Left colon (tissue), 2 donors: ENCODE results near the gene KIAA1549. TPM values are rescaled to one million over a fixed set of nuclear protein-coding genes. Genes with fewer than 3 reads are reported as not detected.
A peak's percentile ranks its signal among the peaks of the same experiment; 100 is the strongest.
"Not testable (repeated sequence)": the region's sequence is repeated elsewhere in the genome, so short reads cannot be mapped to it uniquely, and the experiment has no call there.

ENCODE experiments used
- ATAC-seq: fragments of 200-7000 bp; cut with Tn5 transposase; one replicate; pipeline ENCODE4 v1.9.1; 2020; ENCODE audit warnings: mild to moderate bottlenecking, moderate library complexity
- DNase-seq, 2 donors: peaks; one replicate each; pipeline ENCODE4 v3.0.0-alpha.2; 2020
- intact Hi-C, 2 donors: fragments of 100-400 bp; cut with DNase I in 1 of 2; cut with micrococcal nuclease in 1 of 2; formaldehyde crosslinking; loops; one replicate each; pipeline versions ENCODE4 v1.11.2 to v1.14.0; 2022; cut with DNase I, micrococcal nuclease
- total RNA-seq, 2 donors: library from RNA; stranded (reverse); fragmentation: NEBNext Ultra II Directional; extraction: Animal tissue kit (Norgen Biotek cat#: 25700); gene quantifications; one replicate each; pipeline ENCODE4 v1.2.1, GENCODE V29; 2021
- donor health status: DM: no; HTN: no; CAD: no.
- donor health status: DM: yes; HTN: yes; CAD: no.

KIAA1549 gene
- total RNA-seq, 2 donors from 2014 or later: 2.7 to 3.3 TPM

DNA sequence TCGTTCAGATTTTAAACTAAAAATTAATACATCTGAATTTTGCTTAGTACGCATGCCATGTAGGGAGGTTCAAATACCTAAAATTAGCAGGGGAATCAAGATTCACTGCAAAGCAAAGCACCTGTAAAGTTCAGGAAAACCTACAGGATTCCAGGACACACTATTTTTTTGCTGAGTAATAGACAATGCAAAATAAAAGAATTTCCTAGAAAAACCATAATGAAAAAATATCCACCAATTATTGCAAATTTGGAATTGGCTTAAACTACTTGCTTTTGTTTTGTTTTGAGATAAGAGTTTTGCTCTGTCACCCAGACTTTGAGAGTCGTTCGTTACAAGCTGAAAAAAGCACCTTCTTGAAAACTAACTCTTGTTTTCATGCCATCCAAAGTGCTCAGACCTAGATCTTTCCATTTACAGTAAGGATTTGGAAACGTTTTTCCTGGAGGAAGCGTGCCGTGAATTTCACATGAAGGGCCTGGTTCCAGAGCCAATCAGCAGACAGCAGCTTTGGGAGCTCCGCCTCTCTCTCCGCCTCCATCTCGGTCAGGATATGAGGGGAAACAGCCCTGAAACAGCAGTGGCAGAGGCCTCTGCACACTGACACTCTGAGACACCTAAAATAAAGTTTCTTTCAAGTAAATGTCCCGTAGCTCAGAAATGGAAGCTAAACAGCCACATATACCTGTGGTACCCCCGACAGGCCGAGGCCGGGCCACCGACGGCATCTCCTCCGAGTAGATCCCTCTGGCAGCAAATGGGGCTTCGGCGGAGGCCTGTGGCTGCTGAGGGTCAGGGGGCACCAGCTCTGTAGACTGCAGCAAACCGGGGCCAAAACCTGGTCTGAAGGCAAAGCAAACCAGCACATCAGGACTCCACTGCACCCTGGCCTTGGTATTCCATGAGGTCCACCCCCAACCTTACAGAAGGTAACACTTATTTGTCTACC lies 137.3 kb downstream of the KIAA1549 start:
- no peak for DNase-seq
- ATAC-seq: no peak
- intact Hi-C loops: no loop called here

DNA sequence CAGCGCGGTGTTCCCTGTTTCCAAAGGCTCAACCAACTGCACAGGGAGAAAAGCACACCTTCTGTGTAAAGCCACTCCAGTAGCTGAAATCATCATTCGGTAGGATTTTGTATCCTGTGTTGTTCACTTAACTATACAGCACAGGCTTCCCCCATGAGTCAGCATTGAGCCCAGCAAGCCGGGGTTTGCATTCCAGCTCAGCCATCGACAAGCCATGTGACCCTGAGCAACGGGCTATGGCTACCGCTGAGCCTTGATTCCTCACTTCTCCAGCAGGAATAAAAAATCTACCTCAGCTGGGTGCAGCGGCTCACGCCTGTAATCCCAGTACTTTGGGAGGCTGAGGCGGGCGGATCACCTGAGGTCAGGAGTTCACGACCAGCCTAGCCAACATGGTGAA lies 139.1 kb downstream of the KIAA1549 start:
- DNase-seq: no peak

GRCh38 chr7:138838166-138838565 lies 143.0 kb downstream of the KIAA1549 start:
- intact Hi-C loops: no loop called here
- no peak for ATAC-seq

More for the DNA sequence above, 139.1 kb downstream of the KIAA1549 start:
- intact Hi-C loops: no loop called here
- no peak for ATAC-seq

DNA sequence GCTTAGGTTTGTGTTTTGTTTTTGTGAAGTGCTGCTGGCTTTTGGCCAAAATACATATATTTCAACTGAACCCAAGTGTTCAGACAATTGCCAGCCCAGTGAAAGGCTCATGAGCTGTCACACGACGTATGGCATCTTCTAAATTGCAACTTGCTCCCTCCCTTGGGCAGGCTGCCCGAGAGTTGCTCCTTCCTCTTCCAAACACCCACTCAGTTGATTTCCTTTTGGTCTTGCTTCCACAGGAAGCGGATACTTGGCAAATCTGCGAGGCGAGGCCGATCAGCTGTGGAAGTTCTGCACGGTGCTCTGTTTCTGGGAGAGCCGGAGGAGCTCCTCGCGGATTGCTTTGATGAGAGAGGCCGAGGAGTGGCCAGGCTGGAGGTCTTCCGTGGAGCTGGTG lies 143.6 kb downstream of the KIAA1549 start:
- no peak for ATAC-seq
- intact Hi-C loops: no loop called here
- DNase-seq: peak in 1 of 2 donors; percentile 4

More at GRCh38 chr7:138838166-138838565, 143.0 kb downstream of the KIAA1549 start:
- DNase-seq: no peak

GRCh38 chr7:138835087-138835486 lies 146.1 kb downstream of the KIAA1549 start:
- no peak for ATAC-seq
- DNase-seq: no peak
- intact Hi-C loops: no loop called here

- intact Hi-C loops: no loop called here
- ATAC-seq: no peak
Observed at GRCh38 chr7:138834583-138834982, 146.6 kb downstream of the KIAA1549 start.

DNA sequence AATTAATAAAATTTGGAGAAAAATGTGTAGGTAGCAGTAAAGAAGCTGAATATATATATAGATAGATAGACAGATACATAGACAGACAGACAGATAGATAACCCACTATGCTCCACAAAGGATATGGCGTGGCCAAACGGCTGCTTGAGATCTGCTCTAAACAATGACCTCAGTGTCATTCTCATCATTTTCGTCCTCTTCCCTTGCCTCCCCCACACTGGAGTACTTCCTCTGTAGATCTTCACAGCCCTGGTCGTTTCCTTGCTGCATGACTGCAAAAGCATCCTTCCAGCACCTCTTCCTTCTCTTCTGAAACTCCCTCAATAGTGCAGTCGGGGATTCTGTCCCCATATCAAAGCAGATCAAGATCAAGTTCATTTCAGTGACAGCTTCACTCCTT lies 147.6 kb downstream of the KIAA1549 start:
- no peak for ATAC-seq
- intact Hi-C loops: no loop called here
- DNase-seq: no peak

More at GRCh38 chr7:138834583-138834982, 146.6 kb downstream of the KIAA1549 start:
- DNase-seq: no peak

DNA sequence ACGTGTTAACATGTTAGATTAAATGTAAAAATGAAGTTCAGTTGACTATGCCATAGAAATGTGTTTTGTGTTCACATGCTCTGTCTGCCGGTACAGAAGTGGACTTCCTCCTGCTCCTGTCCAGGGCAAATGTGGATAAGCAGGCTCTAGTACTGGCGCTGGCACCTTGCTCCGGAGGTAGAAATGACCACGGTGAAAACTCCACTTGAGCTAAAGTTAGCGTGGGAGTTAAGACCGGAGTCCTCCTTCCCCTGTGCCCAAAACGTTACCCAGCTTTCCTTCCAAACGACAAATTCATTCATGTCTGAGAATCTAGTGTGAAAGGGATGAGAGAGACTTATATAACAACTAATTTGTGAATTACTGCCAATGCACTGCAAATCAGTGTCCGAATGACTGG lies 148.2 kb downstream of the KIAA1549 start:
- ATAC-seq (no peak), DNase-seq (no peak)
- intact Hi-C loops: no loop called here

DNA sequence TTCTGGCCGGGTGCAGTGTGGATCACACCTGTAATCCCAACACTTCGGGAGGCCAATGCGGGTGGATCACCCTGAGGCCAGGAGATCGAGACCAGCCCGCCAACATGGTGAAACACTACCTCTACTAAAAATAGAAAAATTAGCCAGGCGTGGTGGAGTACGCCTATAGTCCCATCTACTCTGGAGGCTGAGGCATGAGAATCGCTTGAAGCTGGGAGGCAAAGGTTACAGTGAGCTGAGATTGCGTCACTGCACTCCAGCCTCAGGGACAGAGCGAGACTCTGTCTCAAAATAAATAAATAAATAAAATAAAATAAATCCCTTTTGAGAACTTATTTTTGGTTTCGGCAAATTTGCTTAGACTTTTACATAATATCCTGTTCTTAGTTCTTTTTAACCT lies 151.9 kb downstream of the KIAA1549 start:
- ATAC-seq (no peak), DNase-seq (no peak)
- intact Hi-C loops: no loop called here

DNA sequence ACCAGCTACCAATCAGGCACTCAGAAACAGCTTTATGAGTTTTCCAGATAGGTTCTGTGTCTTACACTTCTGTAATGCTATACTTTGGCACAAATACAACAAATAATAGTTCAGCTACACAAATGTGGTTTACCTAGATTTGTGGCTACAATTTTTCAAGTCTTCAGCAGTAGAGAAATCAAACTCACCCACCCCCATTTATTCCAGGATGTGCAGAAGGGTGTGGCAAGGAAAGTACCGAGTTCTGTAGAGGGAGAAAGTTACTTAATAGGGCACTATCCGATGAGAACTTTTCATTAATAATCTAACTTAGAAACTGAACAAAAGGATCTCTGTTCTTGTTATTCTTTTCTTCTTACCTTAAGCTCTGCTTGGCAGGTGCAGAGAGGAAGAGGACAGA lies 152.9 kb downstream of the KIAA1549 start:
- ATAC-seq: no peak

DNA sequence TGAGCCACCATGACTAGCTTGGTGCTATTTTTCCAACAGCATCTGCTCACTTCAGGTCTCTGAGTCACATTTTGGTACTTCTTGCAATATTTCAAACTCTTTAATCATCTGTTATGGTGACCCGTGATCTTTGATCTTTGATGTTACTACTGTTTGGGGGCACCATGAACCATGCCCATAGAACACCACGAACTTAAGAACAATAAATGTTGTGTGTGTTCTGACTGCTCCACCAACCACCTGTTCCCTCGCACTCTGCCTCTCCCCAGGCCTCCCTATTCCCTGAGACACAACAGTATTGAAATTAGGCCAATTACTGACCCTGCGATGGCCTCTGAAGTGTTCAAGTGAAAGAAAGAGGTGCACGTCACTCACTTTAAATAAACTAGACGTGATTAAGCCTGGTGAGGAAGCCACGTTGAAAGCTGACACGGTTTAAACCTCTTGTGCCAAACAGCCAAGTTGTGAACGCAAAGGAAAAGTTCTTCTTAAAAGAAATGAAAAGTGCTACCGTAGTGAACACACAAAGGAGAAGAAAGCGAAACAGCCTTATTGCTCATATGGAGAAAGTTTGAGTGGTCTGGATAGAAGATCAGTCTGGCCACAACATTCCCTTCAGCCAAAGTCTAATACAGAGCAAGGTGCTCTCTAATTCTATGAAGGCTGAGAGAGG lies 156.0 kb downstream of the KIAA1549 start:
- intact Hi-C loops: no loop called here
- ATAC-seq: no peak
- no peak for DNase-seq

More for the DNA sequence above, 152.9 kb downstream of the KIAA1549 start:
- intact Hi-C loops: no loop called here
- DNase-seq: no peak

- ATAC-seq: no peak
- intact Hi-C loops: no loop called here
- no peak for DNase-seq
Observed at GRCh38 chr7:138822867-138823535, 158.2 kb downstream of the KIAA1549 start.

DNA sequence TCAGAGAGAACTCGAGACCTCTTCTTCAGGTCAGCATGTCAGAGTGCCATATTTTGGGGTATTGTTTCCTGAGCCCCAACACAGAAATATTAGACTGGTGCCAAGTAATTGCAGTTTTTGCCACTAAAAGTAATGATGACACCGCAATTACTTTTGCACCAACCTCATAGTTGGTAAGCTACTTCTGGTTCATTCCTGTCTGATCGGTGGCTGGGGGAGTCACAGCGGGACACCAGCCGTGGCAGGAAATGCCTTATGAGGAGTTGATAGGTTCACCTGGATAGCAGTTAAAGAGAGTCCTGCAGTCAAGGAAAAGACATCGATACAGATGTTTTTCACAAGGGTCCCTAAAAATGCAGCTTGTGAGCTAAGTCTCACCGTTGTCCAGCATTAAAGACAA lies 159.3 kb downstream of the KIAA1549 start:
- intact Hi-C loops: no loop called here
- no peak for DNase-seq

GRCh38 chr7:138819625-138820024 lies 161.6 kb downstream of the KIAA1549 start:
- ATAC-seq (no peak), DNase-seq (no peak)
- intact Hi-C loops: no loop called here

More for the DNA sequence above, 159.3 kb downstream of the KIAA1549 start:
- no peak for ATAC-seq

DNA sequence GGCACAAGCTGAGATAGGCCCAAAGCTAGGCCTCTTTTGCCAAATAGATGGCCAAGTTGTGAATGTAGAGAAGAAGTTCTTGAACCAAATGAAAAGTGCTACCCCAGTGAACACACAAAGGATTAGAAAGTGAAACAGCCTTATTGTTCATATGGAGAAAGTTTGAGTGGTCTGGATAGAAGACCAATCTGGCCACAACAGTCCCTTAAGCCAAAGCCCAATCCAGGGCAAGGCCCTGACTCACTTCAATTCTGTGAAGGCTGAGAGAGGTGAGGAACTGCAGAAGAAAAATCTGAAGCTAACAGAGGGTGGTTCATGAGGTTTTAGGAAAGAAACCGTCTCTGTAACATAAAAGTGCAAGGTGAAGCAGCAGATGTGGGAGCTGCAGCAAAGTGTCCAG lies 164.5 kb downstream of the KIAA1549 start:
- intact Hi-C loops: no loop called here
- DNase-seq (no peak), ATAC-seq (no peak)

GRCh38 chr7:138814816-138815332 lies 166.3 kb downstream of the KIAA1549 start:
- no peak for ATAC-seq
- intact Hi-C loops: no loop called here
- DNase-seq: no peak

DNA sequence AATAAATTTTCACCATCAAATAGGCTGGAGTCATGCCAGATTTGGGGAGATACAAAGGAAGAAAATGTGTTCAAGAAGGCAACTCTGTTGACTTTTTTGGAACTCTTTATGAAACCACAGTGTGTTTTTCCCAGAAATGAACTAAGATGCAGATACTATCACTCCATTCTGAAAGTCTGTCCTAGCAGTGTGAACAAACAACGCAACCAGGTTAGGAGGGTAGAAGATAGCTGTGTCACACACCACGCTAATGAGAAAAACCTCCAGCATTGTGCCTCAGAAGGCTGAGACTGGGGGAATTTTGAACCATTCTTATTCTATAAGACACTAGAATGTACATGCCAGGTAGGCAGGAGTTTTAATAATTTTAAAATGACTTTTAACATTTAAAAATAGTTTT lies 167.2 kb downstream of the KIAA1549 start:
- intact Hi-C loops: no loop called here
- DNase-seq: no peak
- ATAC-seq: no peak

GRCh38 chr7:138811327-138811726 lies 169.9 kb downstream of the KIAA1549 start:
- ATAC-seq, DNase-seq, intact Hi-C loops: not testable (repeated sequence)

DNA sequence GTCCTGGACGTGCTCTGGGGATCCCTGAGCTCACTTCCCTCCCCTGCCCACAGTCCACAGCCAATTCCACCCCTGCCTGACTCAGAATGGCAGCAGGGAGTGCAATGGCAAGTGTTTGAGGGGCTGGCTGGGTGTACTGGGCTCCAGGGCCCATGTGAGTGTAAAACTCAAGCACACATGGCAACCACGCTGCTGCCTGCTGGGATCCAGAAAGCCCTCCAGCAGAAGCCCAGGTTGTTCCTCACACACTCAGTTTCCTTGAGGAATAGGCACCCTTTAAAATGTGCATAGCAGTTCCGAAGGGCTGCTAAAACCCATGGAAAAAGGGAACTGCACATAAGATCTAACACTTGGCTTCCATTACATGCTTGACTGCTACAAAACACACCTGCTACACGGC lies 171.8 kb downstream of the KIAA1549 start:
- DNase-seq: no peak
- no peak for ATAC-seq
- intact Hi-C loops: no loop called here
